ENCODE data around the gene ARHGAP24.

ARHGAP24 gene

DNA sequence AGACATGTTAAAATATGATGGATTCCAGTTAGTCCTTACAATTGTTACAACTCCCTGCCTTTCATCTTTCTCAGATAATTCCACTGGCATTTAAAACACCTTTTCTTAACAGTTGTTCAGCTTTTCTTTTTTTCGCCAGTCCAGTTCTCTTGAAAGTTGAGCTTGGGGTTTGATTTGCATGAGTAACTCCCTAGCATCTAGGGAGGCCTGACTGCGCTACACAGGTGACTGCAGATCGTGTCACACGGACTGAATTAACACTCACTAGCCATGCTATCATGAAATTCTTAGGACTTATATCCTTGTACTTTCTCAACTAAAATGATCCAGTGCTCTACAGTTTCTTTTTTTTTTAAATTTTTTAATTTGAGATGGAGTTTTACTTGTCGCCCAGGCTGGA lies 69.8 kb downstream of the ARHGAP24 start:
- no peak overlapping the region for H3K4me3 ChIP-seq (ENCODE audit: low read depth, low read length)
- DNase-seq (ENCODE audit: low read depth): no peak
- in situ Hi-C loops (cut with HindIII; ENCODE audit: low sequenced_read_pairs): loop anchor here (5.0 kb wide), 2 partner anchors 37 to 53 kb away; no protein-coding TSS in a partner anchor
- TF ChIP-seq, protein P1, sequence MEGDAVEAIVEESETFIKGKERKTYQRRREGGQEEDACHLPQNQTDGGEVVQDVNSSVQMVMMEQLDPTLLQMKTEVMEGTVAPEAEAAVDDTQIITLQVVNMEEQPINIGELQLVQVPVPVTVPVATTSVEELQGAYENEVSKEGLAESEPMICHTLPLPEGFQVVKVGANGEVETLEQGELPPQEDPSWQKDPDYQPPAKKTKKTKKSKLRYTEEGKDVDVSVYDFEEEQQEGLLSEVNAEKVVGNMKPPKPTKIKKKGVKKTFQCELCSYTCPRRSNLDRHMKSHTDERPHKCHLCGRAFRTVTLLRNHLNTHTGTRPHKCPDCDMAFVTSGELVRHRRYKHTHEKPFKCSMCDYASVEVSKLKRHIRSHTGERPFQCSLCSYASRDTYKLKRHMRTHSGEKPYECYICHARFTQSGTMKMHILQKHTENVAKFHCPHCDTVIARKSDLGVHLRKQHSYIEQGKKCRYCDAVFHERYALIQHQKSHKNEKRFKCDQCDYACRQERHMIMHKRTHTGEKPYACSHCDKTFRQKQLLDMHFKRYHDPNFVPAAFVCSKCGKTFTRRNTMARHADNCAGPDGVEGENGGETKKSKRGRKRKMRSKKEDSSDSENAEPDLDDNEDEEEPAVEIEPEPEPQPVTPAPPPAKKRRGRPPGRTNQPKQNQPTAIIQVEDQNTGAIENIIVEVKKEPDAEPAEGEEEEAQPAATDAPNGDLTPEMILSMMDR (IDR thresholded peaks at IDR 0.05; ENCODE audit: low read depth, low read length, missing control alignments): no peak

DNA sequence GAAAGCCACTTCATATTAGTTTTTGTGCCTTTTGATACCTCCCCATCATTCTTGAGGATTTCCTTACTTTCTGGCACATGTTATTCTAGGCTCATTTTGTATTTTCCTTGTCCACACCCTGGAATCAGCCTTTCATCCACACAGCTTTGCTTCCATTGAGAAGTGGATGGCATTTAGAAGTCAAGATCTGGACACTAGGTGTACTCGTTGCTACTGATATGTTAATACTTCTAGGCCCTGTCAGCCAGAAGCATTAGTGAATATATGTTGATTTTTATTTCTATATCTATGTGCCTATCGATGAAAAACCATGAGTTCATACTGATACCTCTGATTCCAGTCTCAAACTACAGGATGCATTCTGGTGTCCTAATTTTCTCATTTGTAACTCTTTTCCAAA lies 73.2 kb downstream of the ARHGAP24 start:
- no peak overlapping the region for H3K4me3 ChIP-seq (ENCODE audit: low read depth, low read length)
- no peak for DNase-seq (ENCODE audit: low read depth)
- in situ Hi-C loops (cut with HindIII; ENCODE audit: low sequenced_read_pairs): no loop called here
- TF ChIP-seq, protein P1 (IDR thresholded peaks at IDR 0.05; ENCODE audit: low read depth, low read length, missing control alignments): no peak

GRCh38 chr4:85548841-85549240 lies 73.9 kb downstream of the ARHGAP24 start:
- TF ChIP-seq, protein P1 (IDR thresholded peaks at IDR 0.05; ENCODE audit: low read depth, low read length, missing control alignments): no peak
- no peak for DNase-seq (ENCODE audit: low read depth)
- H3K4me3 ChIP-seq (ENCODE audit: low read depth, low read length): no peak overlapping the region
- in situ Hi-C loops (cut with HindIII; ENCODE audit: low sequenced_read_pairs): no loop called here

DNA sequence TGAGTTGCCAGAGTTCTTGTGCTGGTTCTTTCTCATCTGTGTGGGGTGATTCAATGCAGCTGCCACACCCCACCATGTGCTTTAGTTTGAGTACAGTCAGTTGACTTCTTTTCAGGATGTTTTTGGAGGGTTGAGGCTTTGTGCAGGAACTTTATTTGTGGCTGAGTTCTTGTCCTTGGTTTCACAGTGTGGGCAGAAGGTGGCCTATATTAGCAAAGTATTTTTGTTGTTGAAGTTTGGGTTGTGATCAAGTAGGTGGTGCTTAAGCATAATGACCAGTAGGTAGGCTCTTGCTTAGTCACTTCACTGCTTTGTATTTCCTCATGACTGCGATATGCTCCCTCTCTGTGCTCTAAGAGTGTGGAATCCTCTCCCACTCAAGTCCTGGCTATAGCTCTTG lies 80.3 kb downstream of the ARHGAP24 start:
- TF ChIP-seq, protein P1 (IDR thresholded peaks at IDR 0.05; ENCODE audit: low read depth, low read length, missing control alignments): no peak
- no peak overlapping the region for H3K4me3 ChIP-seq (ENCODE audit: low read depth, low read length)
- no peak for DNase-seq (ENCODE audit: low read depth)
- in situ Hi-C loops (cut with HindIII; ENCODE audit: low sequenced_read_pairs): no loop called here

DNA sequence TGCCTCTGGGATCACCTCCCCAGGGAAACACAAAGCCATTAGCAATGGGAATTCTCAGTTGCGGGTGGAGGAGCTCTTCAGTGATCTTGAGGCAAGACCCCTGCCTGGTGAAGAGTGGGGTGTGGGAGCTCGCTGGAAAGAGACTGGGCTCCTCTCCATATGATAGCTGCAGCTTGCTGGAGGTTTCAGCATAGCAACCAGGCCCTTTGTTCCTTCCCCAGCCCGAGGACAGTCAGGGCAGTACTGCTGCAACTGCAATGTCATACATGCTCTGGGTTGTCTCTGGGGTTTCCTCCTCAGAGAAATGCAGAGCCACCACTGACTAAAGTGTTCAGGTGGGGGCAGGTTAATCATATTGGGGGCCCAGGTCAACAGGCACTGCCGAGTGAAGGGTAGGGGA lies 81.3 kb downstream of the ARHGAP24 start:
- no peak overlapping the region for H3K4me3 ChIP-seq (ENCODE audit: low read depth, low read length)
- in situ Hi-C loops (cut with HindIII; ENCODE audit: low sequenced_read_pairs): no loop called here
- no peak for DNase-seq (ENCODE audit: low read depth)
- TF ChIP-seq, protein P1 (IDR thresholded peaks at IDR 0.05; ENCODE audit: low read depth, low read length, missing control alignments): no peak

GRCh38 chr4:85557016-85557901 lies 82.3 kb downstream of the ARHGAP24 start:
- no peak overlapping the region for H3K4me3 ChIP-seq (ENCODE audit: low read depth, low read length)
- in situ Hi-C loops (cut with HindIII; ENCODE audit: low sequenced_read_pairs): no loop called here
- TF ChIP-seq, protein P1 (IDR thresholded peaks at IDR 0.05; ENCODE audit: low read depth, low read length, missing control alignments): no peak
- DNase-seq (ENCODE audit: low read depth): no peak

All from astrocyte of the cerebellum (primary cell).